HepG2 (cell line): Measurements from ENCODE around the gene DPH2. TPM values are rescaled to one million over a fixed set of nuclear protein-coding genes. Genes with fewer than 3 reads are reported as not detected.

Experiments used
- HMG20A ChIP-seq: IDR thresholded peaks from 2 replicates; pipeline ENCODE4 v1.6.1; 2016; ENCODE audit warnings: borderline replicate concordance
- KDM6A ChIP-seq: IDR thresholded peaks from 2 replicates; pipeline ENCODE4 v1.6.1; 2016; ENCODE audit warnings: low read depth
- REL ChIP-seq: sonication (generic); formaldehyde crosslinking; conservative IDR thresholded peaks from 2 replicates; pipeline ENCODE4 v1.8.0; 2022; ENCODE audit warnings: mild to moderate bottlenecking, missing genetic modification reagents, moderate library complexity
- SALL1 ChIP-seq: sonication (generic); formaldehyde crosslinking; IDR thresholded peaks from 2 replicates; pipeline ENCODE4 v1.8.0; 2022; ENCODE audit warnings: mild to moderate bottlenecking, missing genetic modification reagents
- XBP1 ChIP-seq: sonication (generic); formaldehyde crosslinking; IDR thresholded peaks from 2 replicates; pipeline ENCODE4 v1.5.0; 2020; ENCODE audit warnings: missing genetic modification reagents
- ZFP37 ChIP-seq: sonication (generic); formaldehyde crosslinking; IDR thresholded peaks from 2 replicates; pipeline ENCODE4 v1.4.0; 2020; ENCODE audit warnings: missing genetic modification reagents, borderline replicate concordance
- ZNF367 ChIP-seq: sonication (generic); formaldehyde crosslinking; IDR thresholded peaks from 2 replicates; pipeline ENCODE4 v1.4.0; 2020; ENCODE audit warnings: missing genetic modification reagents, borderline replicate concordance
- ZSCAN31 ChIP-seq: sonication (generic); formaldehyde crosslinking; IDR thresholded peaks from 2 replicates; pipeline ENCODE4 v1.5.0; 2020; ENCODE audit warnings: low read depth, mild to moderate bottlenecking, missing genetic modification reagents
- polyA plus RNA-seq, 8 experiments: library from polyadenylated mRNA; depleted of rRNA in 3 of 8; stranded (reverse) in 7 of 8; unstranded in 1 of 8; fragments of >200 nt; fragmentation: Illumina TruSeq in 4 of 8; extraction: Trizol in 4 of 8; gene quantifications; 2 replicates each; pipeline versions ENCODE4 v1.2.1 to v1.2.3, GENCODE V29; 2011 to 2016; ENCODE audit warnings: low read depth in 4 of 8, missing spikeins in 1 of 8, mixed read lengths in 1 of 8; ENCODE audit not compliant: insufficient read depth in 1 of 8
- total RNA-seq, 5 experiments: library from RNA; depleted of rRNA; stranded (reverse); fragments of >200 nt; fragmentation: Illumina TruSeq; extraction: Trizol; gene quantifications; 2 replicates each; pipeline ENCODE4 v1.2.3, GENCODE V29; 2016; ENCODE audit warnings: low read depth in 1 of 5
- TF ChIP-seq, protein P1 (sequence below): sonication (generic); formaldehyde crosslinking; IDR thresholded peaks from 2 replicates; pipeline ENCODE4 v1.5.0; 2020; ENCODE audit warnings: mild to moderate bottlenecking, missing genetic modification reagents
- TF ChIP-seq, protein P2 (sequence below): IDR thresholded peaks from 2 replicates; pipeline ENCODE4 v1.6.1; 2012; ENCODE audit warnings: low read length, improper control_type of control experiment
- TF ChIP-seq, protein P3 (sequence below): sonication (generic); formaldehyde crosslinking; IDR thresholded peaks from 2 replicates; pipeline ENCODE4 v1.4.0; 2020; ENCODE audit warnings: missing genetic modification reagents
- TF ChIP-seq, protein P4 (sequence below): sonication (generic); formaldehyde crosslinking; IDR thresholded peaks from 2 replicates; pipeline ENCODE4 v1.5.0; 2020; ENCODE audit warnings: mild to moderate bottlenecking, missing genetic modification reagents, borderline replicate concordance

The DPH2 gene
- total and polyA plus RNA-seq, 2 of the 13 experiments (the other 11 are each of a cell fraction or from before 2014, with no cell fraction given) = 32.2 to 38.3 TPM

DNA sequence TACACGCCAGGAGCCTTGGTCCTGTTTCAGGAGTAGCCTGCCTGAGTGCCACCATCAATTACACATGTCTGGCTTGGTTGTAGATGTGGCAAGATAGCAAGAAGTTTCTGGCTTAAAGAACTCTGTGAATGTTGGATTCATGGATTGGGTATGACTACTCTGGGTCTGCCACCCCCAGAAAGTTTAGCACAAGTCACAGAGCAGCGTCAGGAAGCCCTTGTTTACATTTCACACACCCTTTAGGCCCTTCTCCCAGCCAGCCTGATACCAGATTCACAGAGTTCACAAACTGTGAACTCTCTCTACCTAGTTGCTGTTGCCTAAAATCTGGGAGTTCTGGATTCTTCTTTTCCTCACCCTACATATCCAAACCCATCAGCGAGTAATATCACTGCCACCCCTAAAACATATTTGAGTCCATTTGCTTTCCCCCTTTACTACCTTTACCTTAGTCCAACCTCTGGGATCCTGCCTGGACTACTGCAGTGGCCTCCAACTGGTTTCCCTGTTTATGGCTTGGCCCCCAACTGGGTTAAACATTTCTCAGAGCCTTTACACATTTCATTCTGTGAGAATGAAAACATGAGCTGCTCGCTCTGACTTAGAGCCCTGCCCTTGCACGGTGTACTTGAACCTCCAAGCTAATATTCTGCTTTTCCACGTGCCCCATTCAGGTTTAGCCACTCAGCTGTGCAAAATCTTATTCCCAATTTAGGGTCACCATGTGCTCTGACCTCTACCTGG, 17.5 kb downstream of the DPH2 start (continued):
- TF ChIP-seq, protein P1, sequence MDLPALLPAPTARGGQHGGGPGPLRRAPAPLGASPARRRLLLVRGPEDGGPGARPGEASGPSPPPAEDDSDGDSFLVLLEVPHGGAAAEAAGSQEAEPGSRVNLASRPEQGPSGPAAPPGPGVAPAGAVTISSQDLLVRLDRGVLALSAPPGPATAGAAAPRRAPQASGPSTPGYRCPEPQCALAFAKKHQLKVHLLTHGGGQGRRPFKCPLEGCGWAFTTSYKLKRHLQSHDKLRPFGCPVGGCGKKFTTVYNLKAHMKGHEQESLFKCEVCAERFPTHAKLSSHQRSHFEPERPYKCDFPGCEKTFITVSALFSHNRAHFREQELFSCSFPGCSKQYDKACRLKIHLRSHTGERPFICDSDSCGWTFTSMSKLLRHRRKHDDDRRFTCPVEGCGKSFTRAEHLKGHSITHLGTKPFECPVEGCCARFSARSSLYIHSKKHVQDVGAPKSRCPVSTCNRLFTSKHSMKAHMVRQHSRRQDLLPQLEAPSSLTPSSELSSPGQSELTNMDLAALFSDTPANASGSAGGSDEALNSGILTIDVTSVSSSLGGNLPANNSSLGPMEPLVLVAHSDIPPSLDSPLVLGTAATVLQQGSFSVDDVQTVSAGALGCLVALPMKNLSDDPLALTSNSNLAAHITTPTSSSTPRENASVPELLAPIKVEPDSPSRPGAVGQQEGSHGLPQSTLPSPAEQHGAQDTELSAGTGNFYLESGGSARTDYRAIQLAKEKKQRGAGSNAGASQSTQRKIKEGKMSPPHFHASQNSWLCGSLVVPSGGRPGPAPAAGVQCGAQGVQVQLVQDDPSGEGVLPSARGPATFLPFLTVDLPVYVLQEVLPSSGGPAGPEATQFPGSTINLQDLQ (CRISPR knock-in tag) = no peak
- 0 out of 2 replicates have a peak, but pooled peaks have one; percentile 9 for TF ChIP-seq KDM6A
- peak; percentile 53; the same call in 1 of the 2 replicates for TF ChIP-seq ZFP37
- TF ChIP-seq XBP1 (CRISPR knock-in tag) = no peak
- TF ChIP-seq, protein P2, sequence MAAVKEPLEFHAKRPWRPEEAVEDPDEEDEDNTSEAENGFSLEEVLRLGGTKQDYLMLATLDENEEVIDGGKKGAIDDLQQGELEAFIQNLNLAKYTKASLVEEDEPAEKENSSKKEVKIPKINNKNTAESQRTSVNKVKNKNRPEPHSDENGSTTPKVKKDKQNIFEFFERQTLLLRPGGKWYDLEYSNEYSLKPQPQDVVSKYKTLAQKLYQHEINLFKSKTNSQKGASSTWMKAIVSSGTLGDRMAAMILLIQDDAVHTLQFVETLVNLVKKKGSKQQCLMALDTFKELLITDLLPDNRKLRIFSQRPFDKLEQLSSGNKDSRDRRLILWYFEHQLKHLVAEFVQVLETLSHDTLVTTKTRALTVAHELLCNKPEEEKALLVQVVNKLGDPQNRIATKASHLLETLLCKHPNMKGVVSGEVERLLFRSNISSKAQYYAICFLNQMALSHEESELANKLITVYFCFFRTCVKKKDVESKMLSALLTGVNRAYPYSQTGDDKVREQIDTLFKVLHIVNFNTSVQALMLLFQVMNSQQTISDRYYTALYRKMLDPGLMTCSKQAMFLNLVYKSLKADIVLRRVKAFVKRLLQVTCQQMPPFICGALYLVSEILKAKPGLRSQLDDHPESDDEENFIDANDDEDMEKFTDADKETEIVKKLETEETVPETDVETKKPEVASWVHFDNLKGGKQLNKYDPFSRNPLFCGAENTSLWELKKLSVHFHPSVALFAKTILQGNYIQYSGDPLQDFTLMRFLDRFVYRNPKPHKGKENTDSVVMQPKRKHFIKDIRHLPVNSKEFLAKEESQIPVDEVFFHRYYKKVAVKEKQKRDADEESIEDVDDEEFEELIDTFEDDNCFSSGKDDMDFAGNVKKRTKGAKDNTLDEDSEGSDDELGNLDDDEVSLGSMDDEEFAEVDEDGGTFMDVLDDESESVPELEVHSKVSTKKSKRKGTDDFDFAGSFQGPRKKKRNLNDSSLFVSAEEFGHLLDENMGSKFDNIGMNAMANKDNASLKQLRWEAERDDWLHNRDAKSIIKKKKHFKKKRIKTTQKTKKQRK = no peak
- no peak for TF ChIP-seq ZNF367 (CRISPR knock-in tag)
- TF ChIP-seq, protein P3, sequence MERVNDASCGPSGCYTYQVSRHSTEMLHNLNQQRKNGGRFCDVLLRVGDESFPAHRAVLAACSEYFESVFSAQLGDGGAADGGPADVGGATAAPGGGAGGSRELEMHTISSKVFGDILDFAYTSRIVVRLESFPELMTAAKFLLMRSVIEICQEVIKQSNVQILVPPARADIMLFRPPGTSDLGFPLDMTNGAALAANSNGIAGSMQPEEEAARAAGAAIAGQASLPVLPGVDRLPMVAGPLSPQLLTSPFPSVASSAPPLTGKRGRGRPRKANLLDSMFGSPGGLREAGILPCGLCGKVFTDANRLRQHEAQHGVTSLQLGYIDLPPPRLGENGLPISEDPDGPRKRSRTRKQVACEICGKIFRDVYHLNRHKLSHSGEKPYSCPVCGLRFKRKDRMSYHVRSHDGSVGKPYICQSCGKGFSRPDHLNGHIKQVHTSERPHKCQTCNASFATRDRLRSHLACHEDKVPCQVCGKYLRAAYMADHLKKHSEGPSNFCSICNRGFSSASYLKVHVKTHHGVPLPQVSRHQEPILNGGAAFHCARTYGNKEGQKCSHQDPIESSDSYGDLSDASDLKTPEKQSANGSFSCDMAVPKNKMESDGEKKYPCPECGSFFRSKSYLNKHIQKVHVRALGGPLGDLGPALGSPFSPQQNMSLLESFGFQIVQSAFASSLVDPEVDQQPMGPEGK (CRISPR knock-in tag) = peak; percentile 30
- TF ChIP-seq SALL1 (CRISPR knock-in tag) = peak; percentile 40; the same call in 1 of the 2 replicates
- TF ChIP-seq, protein P4, sequence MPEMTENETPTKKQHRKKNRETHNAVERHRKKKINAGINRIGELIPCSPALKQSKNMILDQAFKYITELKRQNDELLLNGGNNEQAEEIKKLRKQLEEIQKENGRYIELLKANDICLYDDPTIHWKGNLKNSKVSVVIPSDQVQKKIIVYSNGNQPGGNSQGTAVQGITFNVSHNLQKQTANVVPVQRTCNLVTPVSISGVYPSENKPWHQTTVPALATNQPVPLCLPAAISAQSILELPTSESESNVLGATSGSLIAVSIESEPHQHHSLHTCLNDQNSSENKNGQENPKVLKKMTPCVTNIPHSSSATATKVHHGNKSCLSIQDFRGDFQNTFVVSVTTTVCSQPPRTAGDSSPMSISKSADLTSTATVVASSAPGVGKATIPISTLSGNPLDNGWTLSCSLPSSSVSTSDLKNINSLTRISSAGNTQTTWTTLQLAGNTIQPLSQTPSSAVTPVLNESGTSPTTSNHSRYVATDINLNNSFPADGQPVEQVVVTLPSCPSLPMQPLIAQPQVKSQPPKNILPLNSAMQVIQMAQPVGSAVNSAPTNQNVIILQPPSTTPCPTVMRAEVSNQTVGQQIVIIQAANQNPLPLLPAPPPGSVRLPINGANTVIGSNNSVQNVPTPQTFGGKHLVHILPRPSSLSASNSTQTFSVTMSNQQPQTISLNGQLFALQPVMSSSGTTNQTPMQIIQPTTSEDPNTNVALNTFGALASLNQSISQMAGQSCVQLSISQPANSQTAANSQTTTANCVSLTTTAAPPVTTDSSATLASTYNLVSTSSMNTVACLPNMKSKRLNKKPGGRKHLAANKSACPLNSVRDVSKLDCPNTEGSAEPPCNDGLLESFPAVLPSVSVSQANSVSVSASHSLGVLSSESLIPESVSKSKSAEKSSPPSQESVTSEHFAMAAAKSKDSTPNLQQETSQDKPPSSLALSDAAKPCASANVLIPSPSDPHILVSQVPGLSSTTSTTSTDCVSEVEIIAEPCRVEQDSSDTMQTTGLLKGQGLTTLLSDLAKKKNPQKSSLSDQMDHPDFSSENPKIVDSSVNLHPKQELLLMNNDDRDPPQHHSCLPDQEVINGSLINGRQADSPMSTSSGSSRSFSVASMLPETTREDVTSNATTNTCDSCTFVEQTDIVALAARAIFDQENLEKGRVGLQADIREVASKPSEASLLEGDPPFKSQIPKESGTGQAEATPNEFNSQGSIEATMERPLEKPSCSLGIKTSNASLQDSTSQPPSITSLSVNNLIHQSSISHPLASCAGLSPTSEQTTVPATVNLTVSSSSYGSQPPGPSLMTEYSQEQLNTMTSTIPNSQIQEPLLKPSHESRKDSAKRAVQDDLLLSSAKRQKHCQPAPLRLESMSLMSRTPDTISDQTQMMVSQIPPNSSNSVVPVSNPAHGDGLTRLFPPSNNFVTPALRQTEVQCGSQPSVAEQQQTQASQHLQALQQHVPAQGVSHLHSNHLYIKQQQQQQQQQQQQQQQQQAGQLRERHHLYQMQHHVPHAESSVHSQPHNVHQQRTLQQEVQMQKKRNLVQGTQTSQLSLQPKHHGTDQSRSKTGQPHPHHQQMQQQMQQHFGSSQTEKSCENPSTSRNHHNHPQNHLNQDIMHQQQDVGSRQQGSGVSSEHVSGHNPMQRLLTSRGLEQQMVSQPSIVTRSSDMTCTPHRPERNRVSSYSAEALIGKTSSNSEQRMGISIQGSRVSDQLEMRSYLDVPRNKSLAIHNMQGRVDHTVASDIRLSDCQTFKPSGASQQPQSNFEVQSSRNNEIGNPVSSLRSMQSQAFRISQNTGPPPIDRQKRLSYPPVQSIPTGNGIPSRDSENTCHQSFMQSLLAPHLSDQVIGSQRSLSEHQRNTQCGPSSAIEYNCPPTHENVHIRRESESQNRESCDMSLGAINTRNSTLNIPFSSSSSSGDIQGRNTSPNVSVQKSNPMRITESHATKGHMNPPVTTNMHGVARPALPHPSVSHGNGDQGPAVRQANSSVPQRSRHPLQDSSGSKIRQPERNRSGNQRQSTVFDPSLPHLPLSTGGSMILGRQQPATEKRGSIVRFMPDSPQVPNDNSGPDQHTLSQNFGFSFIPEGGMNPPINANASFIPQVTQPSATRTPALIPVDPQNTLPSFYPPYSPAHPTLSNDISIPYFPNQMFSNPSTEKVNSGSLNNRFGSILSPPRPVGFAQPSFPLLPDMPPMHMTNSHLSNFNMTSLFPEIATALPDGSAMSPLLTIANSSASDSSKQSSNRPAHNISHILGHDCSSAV (CRISPR knock-in tag) = no peak
- 0 out of 2 replicates have a peak, but pooled peaks have one; percentile 45 for TF ChIP-seq ZSCAN31 (CRISPR knock-in tag)
- TF ChIP-seq HMG20A (CRISPR knock-in tag) = no peak
- TF ChIP-seq REL = no peak
